ENCODE results near the gene GJB2. TPM values are rescaled to one million over a fixed set of nuclear protein-coding genes. Genes with fewer than 3 reads are reported as not detected.
A peak's percentile ranks its signal among the peaks of the same experiment; 100 is the strongest.

Gene GJB2
- total and polyA plus RNA-seq, 2 of the 8 experiments (the other 6 are each of a cell fraction or from before 2014, with no cell fraction given): 0.20 to 0.21 TPM

DNA sequence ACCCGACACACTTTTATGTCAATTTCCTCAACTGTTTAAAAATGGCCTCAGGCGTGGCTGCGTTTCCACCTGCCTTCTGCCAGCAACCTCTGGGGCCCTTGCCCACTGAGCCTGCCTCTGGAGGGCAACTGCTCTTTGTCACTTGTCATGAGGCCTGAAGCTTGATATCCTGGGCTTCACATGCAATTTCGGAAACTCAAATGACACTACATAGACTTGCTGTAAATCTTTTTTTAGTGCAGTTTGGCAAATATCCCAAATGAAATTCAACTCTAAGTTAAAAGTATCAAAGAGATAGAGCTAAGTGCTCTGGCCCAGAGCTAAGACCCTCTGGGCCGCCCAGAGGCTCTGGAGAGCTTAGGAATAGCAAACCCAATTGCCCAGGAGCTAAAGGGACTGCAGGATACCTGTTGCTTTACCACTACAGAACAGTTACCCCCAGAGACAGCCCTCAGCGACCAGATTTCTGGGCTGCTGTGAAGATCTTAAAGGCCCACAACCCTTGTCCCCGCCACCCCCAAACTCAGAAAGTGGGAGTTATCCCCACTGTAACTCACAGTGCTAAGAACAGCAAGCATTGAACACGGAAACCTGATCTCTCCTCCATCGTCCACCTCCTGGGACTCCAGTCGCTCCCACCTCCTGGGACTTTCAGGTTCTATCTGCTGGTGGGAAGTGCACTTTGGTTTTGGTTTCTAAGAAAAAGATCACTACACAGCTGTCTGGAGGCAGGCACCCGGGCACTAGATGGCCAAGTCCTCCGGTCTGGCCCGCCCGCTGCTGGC is 51.3 kb downstream of the GJB2 start:
- DNase-seq (ENCODE audit: low read depth in 1 of 2, low spot score in 2 of 2) (no peak), FAIRE-seq (no peak)
- H2BK15ac ChIP-seq (ENCODE audit: low read length): no peak overlapping the region
- H2AK5ac ChIP-seq (ENCODE audit: low read depth, low read length): no peak overlapping the region
- no peak overlapping the region for H3K4ac ChIP-seq (replicated peaks; ENCODE audit: insufficient read length, low read depth, low read length)
- H2BK120ac ChIP-seq (replicated peaks; ENCODE audit: low read depth, low read length): no peak overlapping the region
- no peak overlapping the region for H3K14ac ChIP-seq (ENCODE audit: insufficient read length)
- H3K27me3 ChIP-seq (replicated peaks in 1 of 4; ENCODE audit: control insufficient read depth in 3 of 4, extremely low read depth in 1 of 4, insufficient read depth in 3 of 4, low read length in 3 of 4): peaks cover 0 to 7% (median 2%) of the 10 kb centered on the region in 4 experiments; a peak in 5 of 7 replicates
- no peak overlapping the region for H3K23ac ChIP-seq (ENCODE audit: insufficient read length)
- no peak overlapping the region for H4K91ac ChIP-seq (replicated peaks; ENCODE audit: insufficient read length, low read length)
- no peak overlapping the region for H3K4me2 ChIP-seq (ENCODE audit: insufficient read depth in 1 of 2, low read depth in 2 of 2, low read length in 2 of 2)
- H2BK5ac ChIP-seq (ENCODE audit: low read depth, low read length): no peak overlapping the region
- ChIA-PET POLR2A (ENCODE audit: partially characterized antibody) (interaction anchor here (1.1 kb wide), 1 partner anchor 22 kb away, joined by 3 read pairs; no protein-coding TSS in a partner anchor), CTCF (ENCODE audit: partially characterized antibody) (interaction anchor here (0.8 to 3.1 kb wide), 4 partner anchors 11 to 55 kb away, joined by 3 to 12 read pairs (median 4); no protein-coding TSS in a partner anchor)
- no peaks in the 10 kb centered on the region for H4K20me1 ChIP-seq (replicated peaks in 1 of 2; ENCODE audit: control insufficient read depth in 1 of 2, insufficient read depth in 2 of 2, low read length in 2 of 2)
- H3K36me3 ChIP-seq (ENCODE audit: control insufficient read depth in 2 of 4, insufficient read depth in 4 of 4, low read length in 3 of 4): no peaks in the 10 kb centered on the region
- H3K79me1 ChIP-seq (ENCODE audit: low read depth, low read length): no peaks in the 10 kb centered on the region
- no peak overlapping the region for H2BK20ac ChIP-seq (ENCODE audit: low read length)
- H3K79me2 ChIP-seq (ENCODE audit: control insufficient read depth in 1 of 2, insufficient read depth in 2 of 2, low read length in 2 of 2): no peaks in the 10 kb centered on the region
- H3K9ac ChIP-seq (replicated peaks in 1 of 4; ENCODE audit: extremely low read depth in 1 of 4, low read depth in 3 of 4, low read length in 3 of 4): no peak overlapping the region
- H3K56ac ChIP-seq (replicated peaks; ENCODE audit: insufficient read length, low read depth, low read length): no peak overlapping the region
- H3K4me1 ChIP-seq (replicated peaks in 1 of 4; ENCODE audit: control insufficient read depth in 3 of 4, insufficient read depth in 4 of 4, low read length in 3 of 4): no peaks in the 10 kb centered on the region; a peak in 1 of 7 replicates
- WGBS, 2 experiments (ENCODE audit: extremely low coverage in 1 of 2, insufficient coverage in 1 of 2, insufficient read length in 1 of 2, insufficient replicate concordance in 2 of 2, low coverage in 1 of 2, low lambda C conversion rate in 2 of 2, missing lambda C conversion rate in 1 of 2): 79% methylated on average over 14 of the region's 14 CpGs; no CpG with 5 or more reads in 1 of the 2 experiments
- H4K8ac ChIP-seq (ENCODE audit: extremely low read depth, insufficient read depth, low read length): no peak overlapping the region; the same call in 1 of the 2 replicates
- H3K23me2 ChIP-seq (ENCODE audit: low read depth, low read length): no peaks in the 10 kb centered on the region
- no peak overlapping the region for H3K4me3 ChIP-seq (ENCODE audit: extremely low read depth in 1 of 4, insufficient read depth in 2 of 4, low read depth in 3 of 4, low read length in 4 of 4)
- H2AFZ ChIP-seq (ENCODE audit: low read length): peak overlapping the region; percentile 66; the same call in 1 of the 2 replicates
- H3K9me3 ChIP-seq (ENCODE audit: insufficient read depth in 2 of 2, low read depth in 1 of 2, low read length in 1 of 2): no peaks in the 10 kb centered on the region
- H2BK12ac ChIP-seq (ENCODE audit: low read depth, low read length): no peak overlapping the region
- no peak overlapping the region for H3K18ac ChIP-seq (ENCODE audit: extremely low read depth, low read length)
- H4K5ac ChIP-seq (ENCODE audit: insufficient read length, low read depth, low read length): no peak overlapping the region
- TF ChIP-seq HDAC2 (IDR thresholded peaks at IDR 0.05; ENCODE audit: borderline replicate concordance in 1 of 2, low read depth in 2 of 2, low read length in 2 of 2) (no peak), MAFK (IDR thresholded peaks at IDR 0.05; ENCODE audit: low read depth, low read length) (no peak), CHD2 (IDR thresholded peaks at IDR 0.05; ENCODE audit: low read length) (no peak), BRCA1 (IDR thresholded peaks at IDR 0.05; ENCODE audit: low read depth, low read length) (no peak), SUZ12 (IDR thresholded peaks at IDR 0.05; ENCODE audit: low read length) (no peak), TBP (IDR thresholded peaks at IDR 0.05; ENCODE audit: low read depth, low read length) (no peak), SRF (IDR thresholded peaks at IDR 0.05; ENCODE audit: low read depth, low read length) (no peak), POLR2AphosphoS5 (IDR thresholded peaks at IDR 0.05; ENCODE audit: low read depth, low read length) (no peak), HDAC6 (IDR thresholded peaks at IDR 0.05; ENCODE audit: low read depth, low read length) (no peak), SP1 (IDR thresholded peaks at IDR 0.05; ENCODE audit: low read depth, low read length) (no peak), NANOG (IDR thresholded peaks at IDR 0.05; ENCODE audit: insufficient read depth, low read depth, low read length, poor library complexity, severe bottlenecking) (no peak), KDM4A (IDR thresholded peaks at IDR 0.05; ENCODE audit: low read depth, low read length, severe bottlenecking) (no peak), RXRA (IDR thresholded peaks at IDR 0.05; ENCODE audit: insufficient read depth, low read depth, low read length) (no peak)
- H3K27ac ChIP-seq (ENCODE audit: low read depth, low read length): no peak overlapping the region
